HG03575 (cell line): Measurements from ENCODE around the gene GABRB2.

Experiments
- ATAC-seq: cut with Tn5 transposase; IDR thresholded peaks from one replicate; pipeline ENCODE4 v1.9.1; 2021; ENCODE audit not compliant: unreplicated experiment, insufficient number of reproducible peaks, low FRiP score; ENCODE audit errors: extremely low read depth

GABRB2 gene

DNA sequence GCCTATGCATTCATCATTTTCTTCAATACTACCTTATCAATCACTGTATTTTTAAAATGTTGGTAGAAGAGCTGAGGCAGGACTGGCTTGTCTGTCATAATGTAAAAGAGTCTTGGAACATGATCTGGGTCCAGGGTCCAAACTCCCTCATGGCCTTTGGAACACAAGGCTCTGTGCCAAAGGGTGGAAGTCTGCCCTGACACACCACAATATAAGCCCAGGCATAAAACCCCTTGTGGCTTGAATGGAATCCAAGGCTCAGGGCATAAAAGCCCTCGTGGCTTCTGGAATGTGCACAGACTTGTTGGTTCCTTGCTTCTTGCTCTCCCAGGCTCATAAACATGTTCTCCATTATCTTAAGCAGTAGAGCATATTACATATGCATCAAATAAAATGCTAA, 48.0 kb downstream of the GABRB2 start:
- no peak for ATAC-seq

DNA sequence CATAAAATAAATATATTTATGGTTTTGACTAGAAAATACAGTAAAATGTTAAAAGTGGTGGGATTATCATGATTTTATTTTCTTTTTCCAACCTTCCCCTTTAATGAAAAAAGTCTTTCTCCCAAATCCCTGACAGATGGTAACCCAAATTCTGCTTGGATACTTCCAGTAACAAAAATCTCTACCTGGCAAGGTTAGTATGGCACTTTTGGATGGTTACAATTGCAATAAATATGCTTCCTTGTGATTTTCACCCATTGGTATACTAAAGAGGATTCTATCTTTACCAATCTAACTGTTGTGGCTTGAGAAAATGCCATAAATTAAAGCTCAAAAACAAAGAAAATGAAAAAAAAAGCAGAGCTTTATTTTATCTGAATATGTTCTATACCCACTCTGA, 62.8 kb downstream of the GABRB2 start:
- ATAC-seq: no peak

DNA sequence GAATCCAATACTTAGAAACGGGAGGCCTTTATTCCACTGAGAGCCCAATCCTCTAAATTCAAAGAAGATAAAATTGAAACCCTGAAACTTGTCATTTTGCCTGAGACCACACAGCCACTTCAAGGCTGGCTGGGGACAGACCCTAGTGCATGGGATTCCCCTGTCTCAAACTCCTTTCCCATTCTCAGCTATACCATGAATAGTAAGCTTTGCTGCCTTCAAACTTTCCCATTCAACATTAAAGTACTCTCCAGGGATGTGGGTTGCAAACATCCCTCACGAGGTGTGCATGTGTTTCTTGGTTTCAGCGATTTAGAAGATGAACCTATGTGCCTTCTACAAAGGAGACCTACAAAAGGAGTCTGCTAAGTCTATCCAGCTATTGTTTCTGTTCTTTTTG, 64.6 kb downstream of the GABRB2 start:
- peak; percentile 40 for ATAC-seq

DNA sequence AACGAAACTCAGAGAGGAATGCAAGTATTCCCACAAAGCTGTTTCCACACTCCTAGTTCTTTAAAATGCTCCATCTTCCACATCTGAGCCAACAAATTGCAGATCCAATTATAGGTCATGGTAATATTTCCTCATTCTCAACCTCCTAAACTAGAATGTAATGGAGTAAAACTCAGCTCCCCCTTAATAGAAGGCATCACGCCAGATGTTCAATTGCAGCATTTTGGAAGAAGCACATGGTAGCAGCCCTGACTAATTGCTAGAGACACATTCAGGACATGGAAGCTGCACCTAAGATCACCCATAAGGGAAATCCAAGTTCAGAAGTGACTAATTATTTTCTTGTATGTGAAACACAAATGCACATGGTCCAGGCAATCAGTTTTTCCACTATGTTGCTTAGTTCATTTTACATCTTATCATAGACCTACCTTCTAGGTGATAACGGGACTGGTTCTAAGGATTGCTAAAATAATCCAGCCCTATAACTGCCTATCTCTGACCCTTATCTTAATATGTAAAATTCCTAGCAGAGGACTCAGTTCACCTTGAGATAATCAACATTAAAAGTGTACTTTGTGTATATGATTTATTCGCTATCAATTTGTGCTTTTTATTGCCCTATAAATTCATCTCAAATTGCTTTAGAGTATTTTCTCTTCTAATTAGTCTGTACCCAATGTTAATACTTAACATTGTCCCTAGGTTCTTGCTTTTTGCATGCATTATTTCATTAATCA, 75.1 kb downstream of the GABRB2 start:
- ATAC-seq: no peak

DNA sequence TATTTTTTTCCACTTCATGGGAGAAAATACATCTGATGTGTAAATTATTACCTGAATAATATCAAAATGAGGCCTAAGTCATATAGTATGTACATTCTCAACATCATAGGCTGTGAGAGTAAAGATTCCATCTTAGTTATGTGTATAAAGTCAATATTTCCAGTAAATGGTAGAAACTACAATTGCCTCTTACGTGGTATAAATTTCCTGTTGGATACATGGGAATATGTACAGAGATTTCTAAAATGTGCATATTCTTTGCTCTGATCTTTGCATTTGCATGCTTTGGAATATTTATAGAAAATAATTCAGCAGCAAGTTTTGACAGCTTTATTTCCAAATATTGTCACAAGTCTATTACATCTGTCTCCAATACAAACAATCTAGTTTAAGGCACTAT, 78.8 kb downstream of the GABRB2 start:
- ATAC-seq: no peak

DNA sequence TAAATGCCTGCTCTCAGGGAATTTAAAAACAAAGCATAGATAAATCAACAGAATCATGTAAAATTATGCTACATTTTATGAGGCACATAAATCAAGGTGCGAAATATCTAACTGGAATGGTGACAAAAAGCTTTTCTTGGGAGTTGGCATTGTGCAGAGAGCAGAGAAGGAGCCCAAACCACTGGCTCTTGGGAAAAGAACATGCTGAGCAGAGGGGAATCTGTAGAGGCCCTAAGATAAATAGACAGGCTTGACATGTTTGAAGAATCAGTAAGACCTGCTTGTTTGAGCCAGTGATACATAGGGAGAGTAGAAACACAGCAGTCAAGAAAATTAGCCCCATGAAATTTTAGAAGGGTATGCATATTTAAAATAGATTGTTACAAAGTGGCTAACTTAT, 85.8 kb downstream of the GABRB2 start:
- no peak for ATAC-seq

DNA sequence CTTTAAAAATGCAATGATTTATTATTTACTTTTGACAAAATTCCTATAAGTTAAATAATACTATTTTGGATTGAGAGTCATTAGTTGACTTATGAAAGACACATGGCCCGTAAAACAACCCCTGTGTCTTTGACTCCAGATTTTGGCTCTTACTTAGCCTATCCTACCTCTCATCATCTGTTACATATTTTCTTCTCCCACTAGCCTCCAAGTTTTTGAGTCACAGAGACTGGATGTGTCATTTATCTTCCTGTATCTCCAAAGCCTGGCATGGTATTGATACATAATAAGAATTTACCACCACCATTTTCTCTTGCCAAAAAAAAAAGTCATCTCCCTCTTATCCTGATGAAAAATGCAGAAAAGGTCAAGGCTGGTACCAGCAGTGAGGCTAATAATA, 99.9 kb downstream of the GABRB2 start:
- ATAC-seq: no peak

DNA sequence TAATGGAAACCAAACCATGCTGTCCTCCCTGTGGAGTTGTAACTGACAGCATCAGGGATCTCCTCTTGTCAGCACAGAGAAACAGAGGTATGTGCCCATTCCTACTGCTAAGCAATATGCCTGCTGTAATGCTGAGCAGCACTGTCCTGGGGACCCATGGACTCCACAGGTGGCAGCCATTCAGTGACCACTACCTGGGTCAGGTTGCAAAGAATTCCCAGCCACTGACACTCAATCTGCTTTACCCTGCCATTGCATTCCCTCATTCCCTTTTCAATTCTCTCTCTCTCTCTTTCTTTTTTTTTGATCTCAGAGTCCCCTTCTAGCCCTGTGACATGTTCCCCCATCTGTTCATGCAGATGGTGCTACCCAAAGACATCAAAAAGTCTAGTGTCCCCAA, 104.1 kb downstream of the GABRB2 start:
- ATAC-seq: no peak

DNA sequence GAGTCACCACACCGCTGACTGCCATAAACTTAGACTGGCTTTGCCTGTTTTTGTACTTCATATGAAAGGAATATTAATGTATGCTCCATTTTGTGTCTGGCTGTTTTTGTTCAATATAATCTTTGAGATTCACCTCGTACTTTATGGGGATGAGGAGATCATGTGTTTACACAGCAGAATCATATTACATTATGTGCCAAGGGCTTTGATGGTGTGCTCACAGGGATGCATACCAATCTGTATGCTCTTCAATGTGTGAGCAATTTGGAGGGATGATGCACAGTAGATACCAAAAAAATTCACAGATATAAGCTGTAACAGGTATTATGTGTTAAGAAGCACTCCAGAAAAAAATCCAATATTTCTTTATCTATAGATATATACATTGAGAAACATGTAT, 113.7 kb downstream of the GABRB2 start:
- no peak for ATAC-seq

DNA sequence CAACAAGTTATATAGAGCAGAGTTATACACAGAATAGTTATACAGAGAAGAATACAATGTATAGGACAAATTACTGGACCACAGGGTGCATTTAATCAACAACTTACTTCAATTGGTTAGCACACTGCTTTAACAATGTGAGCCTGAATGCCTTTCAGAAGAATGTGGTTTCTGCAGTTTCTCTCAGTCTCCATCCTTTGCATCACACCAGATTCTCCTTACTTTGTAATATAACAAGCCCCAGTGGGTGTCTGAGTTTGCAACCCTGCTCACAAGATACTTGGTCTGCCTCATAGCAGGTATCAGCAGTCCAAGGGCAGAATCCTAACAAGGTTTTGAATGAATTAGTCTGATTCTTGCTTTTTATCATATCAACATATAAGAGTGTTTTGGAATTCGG, 114.6 kb downstream of the GABRB2 start:
- no peak for ATAC-seq

DNA sequence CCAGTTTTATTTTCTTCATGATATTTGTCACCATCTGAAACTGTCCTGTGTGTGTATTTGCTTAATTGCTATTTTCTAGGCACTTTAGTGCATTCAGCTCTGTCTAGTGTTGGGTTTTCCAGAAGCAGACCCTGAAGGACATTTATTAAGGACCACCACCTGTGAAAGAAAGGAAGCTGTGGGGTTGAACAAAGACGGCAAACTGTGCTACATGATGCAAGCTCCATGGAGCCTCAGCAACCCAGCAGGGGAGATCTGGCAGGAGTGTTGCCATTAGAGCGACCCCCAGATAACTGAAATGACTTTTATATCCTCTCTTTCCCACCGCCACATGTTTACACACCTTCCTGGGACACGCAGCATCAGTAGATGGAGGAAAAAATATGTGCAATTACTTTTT, 125.5 kb downstream of the GABRB2 start:
- ATAC-seq: no peak

DNA sequence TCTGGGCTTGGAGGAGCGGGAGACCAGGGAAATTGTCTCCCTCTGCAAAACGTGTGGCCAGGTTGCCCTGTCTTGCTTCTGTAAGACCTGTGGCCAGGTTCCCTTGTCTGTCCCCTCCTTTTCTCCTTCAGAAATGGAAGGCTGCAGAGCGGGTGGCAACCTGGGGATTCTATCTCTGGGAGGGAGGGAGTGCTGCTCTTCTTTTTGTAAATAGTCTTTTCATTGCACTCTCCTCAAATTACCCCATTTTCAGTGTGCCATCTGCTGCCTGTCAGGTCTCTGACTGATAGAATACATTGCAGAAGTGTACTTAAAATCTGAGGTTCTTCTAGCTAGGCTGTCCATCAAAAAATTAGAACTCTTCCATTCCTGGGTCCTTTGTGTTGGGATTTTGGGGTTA, 126.0 kb downstream of the GABRB2 start:
- no peak for ATAC-seq

DNA sequence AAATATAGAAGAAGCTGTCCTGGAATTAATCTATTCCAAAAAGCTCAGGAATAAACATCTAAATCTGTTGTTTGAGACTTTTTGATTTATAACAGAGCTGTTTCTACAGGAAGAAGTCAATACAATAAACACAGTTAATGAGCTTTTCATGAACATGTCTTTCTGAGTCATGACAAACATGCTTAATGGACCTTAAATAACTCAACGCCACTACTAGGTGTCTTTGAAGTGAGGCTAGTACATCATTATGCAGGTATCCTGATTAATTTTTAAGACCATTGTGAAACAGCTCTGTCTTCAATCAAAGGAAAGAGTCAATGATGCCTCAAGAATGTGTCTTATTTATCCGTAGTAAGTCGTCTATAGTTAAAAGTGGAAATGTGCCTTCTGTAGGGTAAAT, 131.6 kb downstream of the GABRB2 start:
- ATAC-seq: no peak

DNA sequence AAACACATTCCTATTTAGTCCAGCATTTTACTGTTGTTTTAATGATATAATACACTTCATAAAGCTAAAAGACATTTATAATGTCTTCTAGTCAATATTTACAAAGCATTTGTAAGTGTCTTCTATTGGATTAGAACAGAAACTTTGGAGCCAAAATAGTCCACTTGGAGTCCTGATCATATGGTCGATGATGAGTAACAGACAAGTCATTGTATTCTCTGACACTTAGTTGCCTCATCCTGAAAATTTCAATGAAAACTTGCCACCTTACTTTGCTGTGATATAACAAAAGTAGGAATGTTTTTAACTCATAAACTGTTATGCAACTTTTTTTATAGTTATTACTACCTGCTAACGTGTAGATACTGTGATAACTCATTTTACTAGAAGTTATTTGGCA, 132.5 kb downstream of the GABRB2 start:
- no peak for ATAC-seq

DNA sequence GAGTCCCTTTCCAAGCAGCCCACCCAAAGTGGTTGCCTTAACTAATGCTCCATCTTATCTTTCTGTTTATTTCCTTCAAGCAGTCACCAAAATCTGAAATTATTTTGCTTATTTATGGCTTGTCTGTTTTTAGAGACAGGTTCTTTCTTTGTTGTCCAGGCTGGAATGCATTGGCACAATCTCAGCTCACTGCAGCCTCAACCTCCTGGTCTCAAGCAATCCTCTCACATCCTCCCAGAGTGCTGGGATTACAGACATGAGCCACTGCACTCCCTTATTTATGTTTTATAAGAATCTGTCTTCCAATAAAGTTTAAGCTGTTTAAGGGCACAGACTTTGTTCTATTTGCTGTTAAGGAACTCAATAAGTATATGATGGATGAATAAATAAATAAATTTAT, 133.7 kb downstream of the GABRB2 start:
- ATAC-seq: no peak

DNA sequence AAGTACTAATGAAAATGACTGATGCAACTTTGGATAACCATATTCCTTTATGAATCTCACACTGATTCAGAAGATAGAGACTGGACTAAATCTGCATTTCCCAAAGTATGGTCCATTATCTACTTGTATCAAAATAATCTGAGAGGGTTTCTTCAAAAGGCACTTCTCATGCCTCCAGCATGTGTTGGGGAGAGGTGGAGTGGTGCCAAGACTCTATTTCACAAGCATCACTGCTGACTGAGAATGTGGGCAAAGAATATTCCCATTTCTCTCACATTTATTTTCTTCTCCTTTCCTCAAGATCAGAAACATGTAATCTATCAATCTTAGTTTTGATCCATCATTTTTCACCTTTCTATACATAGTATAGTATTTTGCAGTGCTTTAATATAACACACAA, 135.4 kb downstream of the GABRB2 start:
- no peak for ATAC-seq

DNA sequence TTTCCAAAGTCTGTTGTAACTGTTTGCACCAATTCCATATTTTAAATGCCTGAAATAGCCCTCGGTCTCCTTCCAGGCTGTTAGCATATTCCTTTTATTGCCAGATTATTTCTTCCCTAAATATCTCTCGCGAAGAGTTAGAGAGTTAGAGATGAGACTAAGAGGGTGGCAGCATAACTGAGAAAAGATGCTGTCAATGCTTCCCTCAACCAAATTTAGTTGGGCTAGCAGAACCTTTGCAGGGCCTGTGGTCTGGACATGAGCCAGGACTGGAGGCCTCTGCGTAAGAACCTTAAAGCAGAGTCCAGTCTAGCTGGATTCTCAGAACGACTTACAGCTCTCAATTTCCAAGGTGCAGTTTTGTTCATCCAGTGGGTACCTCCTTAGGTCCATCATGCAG, 135.9 kb downstream of the GABRB2 start:
- no peak for ATAC-seq

DNA sequence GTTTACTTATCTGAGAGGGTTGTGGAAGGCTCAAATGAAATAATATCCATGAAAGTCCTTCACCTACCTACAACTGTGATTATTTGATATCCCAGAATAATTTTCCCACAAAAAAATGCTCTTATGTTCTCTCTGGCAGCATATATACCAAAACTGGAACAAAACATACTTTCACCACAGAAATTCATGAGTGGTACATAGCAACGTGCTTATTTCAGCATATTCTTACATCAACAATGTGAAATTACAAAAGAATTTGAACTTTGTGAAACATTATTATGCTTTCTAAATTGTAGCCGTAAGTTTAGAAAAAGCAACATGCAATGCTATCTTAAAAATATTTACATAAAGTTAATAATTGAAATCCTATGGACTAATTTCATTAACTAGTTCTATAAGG, 137.1 kb downstream of the GABRB2 start:
- ATAC-seq: no peak

DNA sequence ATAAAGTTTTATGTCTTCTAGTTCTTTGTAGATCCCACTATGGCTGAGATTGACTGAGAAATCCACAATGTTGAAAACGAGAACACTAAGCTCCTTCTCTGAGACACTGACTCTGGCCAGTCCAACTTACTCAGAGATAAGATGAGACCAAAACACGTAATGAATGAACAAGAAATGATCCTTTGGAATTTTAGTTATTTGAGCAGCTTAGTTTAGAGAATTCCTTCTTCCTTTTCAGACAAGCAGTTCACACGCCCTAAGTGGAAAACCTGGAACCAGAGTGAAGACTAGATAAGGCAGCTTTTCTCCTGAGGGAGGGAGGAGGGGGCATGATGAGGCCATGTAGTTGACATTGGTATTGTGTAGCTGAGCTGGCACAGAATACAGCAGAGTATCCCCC, 139.6 kb downstream of the GABRB2 start:
- no peak for ATAC-seq

DNA sequence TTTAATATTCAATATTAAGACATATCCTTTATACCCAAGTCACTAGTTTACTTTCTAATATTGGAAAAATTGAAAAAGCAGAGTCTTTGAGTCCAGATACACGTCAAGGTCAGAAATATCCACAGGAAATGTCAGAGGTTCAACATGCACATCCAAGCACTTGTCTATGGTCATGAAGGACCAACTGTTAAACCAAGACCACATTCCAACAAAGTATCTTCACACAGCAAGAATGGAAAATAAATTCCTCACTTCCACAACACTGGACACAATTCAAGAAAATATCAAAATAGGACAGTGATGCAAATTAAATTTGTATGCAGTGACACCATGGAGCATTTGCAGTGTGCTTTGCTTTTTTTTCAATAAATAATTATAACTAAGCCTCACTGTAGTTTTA, 142.5 kb downstream of the GABRB2 start:
- ATAC-seq: no peak

DNA sequence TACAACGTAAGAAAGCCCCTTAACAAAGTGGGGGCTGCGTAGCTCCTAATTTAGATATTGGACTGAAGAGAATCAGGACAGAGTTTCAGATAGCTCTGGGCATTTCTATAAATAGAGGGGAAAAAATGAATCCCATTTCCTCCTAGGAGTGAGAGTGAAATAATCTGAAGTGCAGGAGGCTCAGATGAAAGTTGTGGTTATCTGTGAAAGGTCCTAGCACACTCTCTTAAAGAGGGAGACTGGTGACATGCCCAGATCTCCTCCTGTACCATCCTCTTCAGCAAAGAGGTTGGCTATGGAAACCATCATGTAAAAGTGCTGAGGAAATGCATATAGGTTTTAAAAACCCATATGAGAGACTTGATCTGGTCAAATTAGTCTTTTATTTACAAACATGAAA, 143.4 kb downstream of the GABRB2 start:
- no peak for ATAC-seq
